ENCODE measurements around the gene GFRA3.

DNA sequence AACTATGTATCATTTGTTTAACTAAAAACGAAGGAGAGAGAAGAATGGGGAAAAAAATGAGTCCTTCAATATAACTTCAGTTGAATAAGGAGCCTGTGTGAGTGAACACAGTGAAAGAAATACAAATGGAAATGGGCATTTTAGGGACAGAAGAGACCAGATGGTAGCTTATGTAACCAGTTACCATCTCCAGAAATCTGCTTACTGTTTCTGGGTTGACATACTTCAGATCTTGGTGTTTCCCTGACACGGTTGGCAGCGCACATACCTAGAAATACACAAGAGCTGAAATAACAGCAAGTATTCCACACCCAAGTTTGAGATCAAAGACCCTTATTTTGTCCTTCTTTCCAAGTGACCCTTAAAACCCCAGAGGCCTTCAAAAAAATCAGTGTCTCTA, 14.9 kb upstream of the GFRA3 start:
- TF ChIP-seq EGR1 (IDR thresholded peaks at IDR 0.05) (no peak), CREB1 (IDR thresholded peaks at IDR 0.05; ENCODE audit: low read depth) (no peak), YY1 (IDR thresholded peaks at IDR 0.05; ENCODE audit: low read depth) (no peak), RAD21 (IDR thresholded peaks at IDR 0.05; ENCODE audit: low read depth) (no peak), TAF1 (IDR thresholded peaks at IDR 0.05; ENCODE audit: low read depth) (no peak), EP300 (IDR thresholded peaks at IDR 0.05; ENCODE audit: borderline replicate concordance) (no peak), CEBPB (IDR thresholded peaks at IDR 0.05) (no peak), TCF12 (IDR thresholded peaks at IDR 0.05; ENCODE audit: low read depth) (no peak)
- TF ChIP-seq, protein P1, sequence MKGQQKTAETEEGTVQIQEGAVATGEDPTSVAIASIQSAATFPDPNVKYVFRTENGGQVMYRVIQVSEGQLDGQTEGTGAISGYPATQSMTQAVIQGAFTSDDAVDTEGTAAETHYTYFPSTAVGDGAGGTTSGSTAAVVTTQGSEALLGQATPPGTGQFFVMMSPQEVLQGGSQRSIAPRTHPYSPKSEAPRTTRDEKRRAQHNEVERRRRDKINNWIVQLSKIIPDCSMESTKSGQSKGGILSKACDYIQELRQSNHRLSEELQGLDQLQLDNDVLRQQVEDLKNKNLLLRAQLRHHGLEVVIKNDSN (IDR thresholded peaks at IDR 0.05) = no peak
- TF ChIP-seq, protein P2, sequence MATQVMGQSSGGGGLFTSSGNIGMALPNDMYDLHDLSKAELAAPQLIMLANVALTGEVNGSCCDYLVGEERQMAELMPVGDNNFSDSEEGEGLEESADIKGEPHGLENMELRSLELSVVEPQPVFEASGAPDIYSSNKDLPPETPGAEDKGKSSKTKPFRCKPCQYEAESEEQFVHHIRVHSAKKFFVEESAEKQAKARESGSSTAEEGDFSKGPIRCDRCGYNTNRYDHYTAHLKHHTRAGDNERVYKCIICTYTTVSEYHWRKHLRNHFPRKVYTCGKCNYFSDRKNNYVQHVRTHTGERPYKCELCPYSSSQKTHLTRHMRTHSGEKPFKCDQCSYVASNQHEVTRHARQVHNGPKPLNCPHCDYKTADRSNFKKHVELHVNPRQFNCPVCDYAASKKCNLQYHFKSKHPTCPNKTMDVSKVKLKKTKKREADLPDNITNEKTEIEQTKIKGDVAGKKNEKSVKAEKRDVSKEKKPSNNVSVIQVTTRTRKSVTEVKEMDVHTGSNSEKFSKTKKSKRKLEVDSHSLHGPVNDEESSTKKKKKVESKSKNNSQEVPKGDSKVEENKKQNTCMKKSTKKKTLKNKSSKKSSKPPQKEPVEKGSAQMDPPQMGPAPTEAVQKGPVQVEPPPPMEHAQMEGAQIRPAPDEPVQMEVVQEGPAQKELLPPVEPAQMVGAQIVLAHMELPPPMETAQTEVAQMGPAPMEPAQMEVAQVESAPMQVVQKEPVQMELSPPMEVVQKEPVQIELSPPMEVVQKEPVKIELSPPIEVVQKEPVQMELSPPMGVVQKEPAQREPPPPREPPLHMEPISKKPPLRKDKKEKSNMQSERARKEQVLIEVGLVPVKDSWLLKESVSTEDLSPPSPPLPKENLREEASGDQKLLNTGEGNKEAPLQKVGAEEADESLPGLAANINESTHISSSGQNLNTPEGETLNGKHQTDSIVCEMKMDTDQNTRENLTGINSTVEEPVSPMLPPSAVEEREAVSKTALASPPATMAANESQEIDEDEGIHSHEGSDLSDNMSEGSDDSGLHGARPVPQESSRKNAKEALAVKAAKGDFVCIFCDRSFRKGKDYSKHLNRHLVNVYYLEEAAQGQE (IDR thresholded peaks at IDR 0.05; ENCODE audit: low read depth) = no peak

Data from Ishikawa (cell line).